Panc1 (cell line): ENCODE measurements around the gene GPHA2. TPM values are rescaled to one million over a fixed set of nuclear protein-coding genes. Genes with fewer than 3 reads are reported as not detected.

ENCODE experiments used
- ATAC-seq: fragments of 200-7000 bp; cut with Tn5 transposase; 2 replicates; pipeline ENCODE4 v1.9.1; 2020; ENCODE audit warnings: mild to moderate bottlenecking, moderate library complexity
- BruUV-seq: library from RNA; stranded (reverse); fragments of 400-500 nt; replicated peaks from 2 replicates; lab custom pipeline; 2021; lab: Mats Ljungman, UMichigan
- CTCF ChIA-PET: fragments of 300-600 bp; sonication (Branson Sonifier 250); formaldehyde crosslinking; loops from one replicate; lab custom pipeline; 2022; ENCODE audit warnings: antibody characterized with exemption; lab: Charles Lee
- POLR2A ChIA-PET: fragments of 300-600 bp; sonication (Branson Sonifier 250); formaldehyde crosslinking; loops from one replicate; lab custom pipeline; 2022; ENCODE audit warnings: antibody characterized with exemption; lab: Charles Lee
- DNase-seq: peaks from one replicate; pipeline ENCODE4 v3.0.0-alpha.2; 2010; ENCODE audit warnings: low read depth, low spot score
- H3K27ac ChIP-seq: 2 replicates; pipeline ENCODE4 v1.5.1; 2011; ENCODE audit warnings: mild to moderate bottlenecking, low read length, inconsistent platforms
- H3K27me3 ChIP-seq: fragments of 200-500 bp; sonication (Bioruptor generic); 2 replicates; pipeline ENCODE4 v1.6.0; 2014; ENCODE audit warnings: low read length, inconsistent platforms; ENCODE audit not compliant: control insufficient read depth, insufficient read depth
- H3K36me3 ChIP-seq: fragments of 200-500 bp; sonication (Bioruptor generic); 2 replicates; pipeline ENCODE4 v1.5.1; 2014; ENCODE audit warnings: inconsistent platforms, mild to moderate bottlenecking, low read length, moderate library complexity; ENCODE audit not compliant: control insufficient read depth, insufficient read depth
- H3K4me1 ChIP-seq: 2 replicates; pipeline ENCODE4 v1.5.1; 2011; ENCODE audit warnings: inconsistent platforms, mild to moderate bottlenecking, low read length, moderate library complexity; ENCODE audit not compliant: control insufficient read depth, insufficient read depth
- H3K4me3 ChIP-seq, 2 experiments: 2 replicates each; pipeline ENCODE4 v1.5.1; 2011 to 2012; ENCODE audit warnings: low read depth in 2 of 2, low read length in 2 of 2, mild to moderate bottlenecking in 2 of 2, inconsistent platforms in 1 of 2, moderate library complexity in 1 of 2
- H3K9me3 ChIP-seq: fragments of 200-500 bp; sonication (Bioruptor generic); 2 replicates; pipeline ENCODE4 v1.5.1; 2014; ENCODE audit warnings: low read depth, mild to moderate bottlenecking, inconsistent platforms, low read length, moderate library complexity; ENCODE audit not compliant: control insufficient read depth, insufficient read depth
- CTCF ChIP-seq: fragments of 450-650 bp; IDR thresholded peaks from 2 replicates; pipeline ENCODE4 v1.5.1; 2017; ENCODE audit warnings: mild to moderate bottlenecking
- POLR2AphosphoS5 ChIP-seq: IDR thresholded peaks from 2 replicates; pipeline ENCODE4 v1.6.1; 2012; ENCODE audit warnings: mild to moderate bottlenecking, low read depth, low read length, moderate library complexity
- REST ChIP-seq, 2 experiments: IDR thresholded peaks; 2 replicates each; pipeline ENCODE4 v1.6.1; 2011 to 2012; ENCODE audit warnings: low read depth in 2 of 2, control low read depth in 1 of 2, low read length in 1 of 2, mild to moderate bottlenecking in 1 of 2, moderate library complexity in 1 of 2; ENCODE audit not compliant: insufficient read depth in 1 of 2
- SIN3A ChIP-seq: IDR thresholded peaks from 2 replicates; pipeline ENCODE4 v1.6.1; 2012; ENCODE audit warnings: low read depth, mild to moderate bottlenecking, low read length, moderate library complexity, borderline replicate concordance; ENCODE audit not compliant: insufficient read depth
- TCF7L2 ChIP-seq: IDR thresholded peaks from 2 replicates; pipeline ENCODE4 v1.6.1; 2011; ENCODE audit warnings: mild to moderate bottlenecking, low read depth, low read length, inconsistent platforms
- in situ Hi-C: cut with HindIII; loops from 2 replicates; pipeline ENCODE4 v1.10.0; 2016; ENCODE audit warnings: low sequenced_read_pairs, low pct_unique_long_range_greater_than_20kb
- intact Hi-C: fragments of 100-400 bp; cut with micrococcal nuclease; formaldehyde crosslinking; loops from one replicate; pipeline ENCODE4 v1.10.0; 2022; ENCODE audit not compliant: unreplicated experiment
- total RNA-seq: library from RNA; stranded (reverse); gene quantifications from one replicate; pipeline ENCODE4 v1.2.1, GENCODE V29; 2021; ENCODE audit not compliant: unreplicated experiment

GPHA2 gene
- total RNA-seq, 1 experiment from 2014 or later = not detected

GRCh38 chr11:64902102-64902900 lies 33.4 kb downstream of the GPHA2 start:
- intact Hi-C loops (no loop called here), in situ Hi-C loops (no loop called here)
- no peaks in the 10 kb centered on the region for H3K9me3 ChIP-seq
- ChIA-PET POLR2A (no interaction called here), CTCF (interaction anchor here (1.0 kb wide), 1 partner anchor 14 kb away, joined by 17 read pairs; no protein-coding TSS in a partner anchor)
- TF ChIP-seq SIN3A = no peak
- TF ChIP-seq REST (IDR thresholded peaks at IDR 0.05; ENCODE audit: insufficient read depth in 1 of 2, low read depth in 2 of 2, low read length in 1 of 2) = no peak
- no peak for TF ChIP-seq CTCF
- TF ChIP-seq POLR2AphosphoS5 = no peak
- TF ChIP-seq TCF7L2 = no peak
- DNase-seq (no peak), ATAC-seq (no peak)
- H3K4me1 ChIP-seq = peaks cover 7% of the 10 kb centered on the region
- no peaks in the 10 kb centered on the region for H3K27me3 ChIP-seq
- H3K4me3 ChIP-seq = no peak overlapping the region
- BruUV-seq = no TSS peak
- H3K27ac ChIP-seq = no peak overlapping the region
- H3K36me3 ChIP-seq = peaks cover 2% of the 10 kb centered on the region; the same call in 1 of the 2 replicates

- Histone ChIP-seq H3K27me3 (no peaks in the 10 kb centered on the region), H3K9me3 (no peaks in the 10 kb centered on the region), H3K4me3 (no peak overlapping the region), H3K4me1 (peaks cover 7% of the 10 kb centered on the region), H3K27ac (peak overlapping the region; percentile 36), H3K36me3 (no peaks in the 10 kb centered on the region; the same call in 1 of the 2 replicates)
- BruUV-seq = no TSS peak
- ATAC-seq (no peak), DNase-seq (no peak)
- ChIA-PET CTCF (interaction anchor here (0.6 to 1.1 kb wide), 2 partner anchors 51 to 113 kb away, joined by 3 to 9 read pairs; no protein-coding TSS in a partner anchor), POLR2A (interaction anchor here (1.0 kb wide), 1 partner anchor 11 kb away, joined by 3 read pairs; no protein-coding TSS in a partner anchor)
- in situ Hi-C loops = no loop called here
- no peak for TF ChIP-seq POLR2AphosphoS5
- TF ChIP-seq SIN3A = no peak
- TF ChIP-seq REST (IDR thresholded peaks at IDR 0.05; ENCODE audit: insufficient read depth in 1 of 2, low read depth in 2 of 2, low read length in 1 of 2) = no peak
- no peak for TF ChIP-seq CTCF
- TF ChIP-seq TCF7L2 = no peak
- intact Hi-C loops = no loop called here
These were observed 34.9 kb downstream of the GPHA2 start for GRCh38 chr11:64900774-64901173.
